ENCODE data around the gene PADI1.

GRCh38 chr1:17258758-17259130 is 53.8 kb downstream of the PADI1 start:
- TF ChIP-seq BCL11B (tag by site-specific recombination; IDR thresholded peaks at IDR 0.05; ENCODE audit: low read depth), result no peak
- no peak for TF ChIP-seq ZNF610 (tag by site-specific recombination; IDR thresholded peaks at IDR 0.05; ENCODE audit: borderline replicate concordance)
- TF ChIP-seq ZFP3 (tag by site-specific recombination; IDR thresholded peaks at IDR 0.05; ENCODE audit: low read depth), result no peak
- no peak for TF ChIP-seq CTCF (tag by site-specific recombination; IDR thresholded peaks at IDR 0.05)
- no peak for TF ChIP-seq TCF7L2 (IDR thresholded peaks at IDR 0.05; ENCODE audit: borderline replicate concordance, low read depth, low read length)
- no peak for TF ChIP-seq SP3 (tag by site-specific recombination; IDR thresholded peaks at IDR 0.05)
- TF ChIP-seq, protein P1, sequence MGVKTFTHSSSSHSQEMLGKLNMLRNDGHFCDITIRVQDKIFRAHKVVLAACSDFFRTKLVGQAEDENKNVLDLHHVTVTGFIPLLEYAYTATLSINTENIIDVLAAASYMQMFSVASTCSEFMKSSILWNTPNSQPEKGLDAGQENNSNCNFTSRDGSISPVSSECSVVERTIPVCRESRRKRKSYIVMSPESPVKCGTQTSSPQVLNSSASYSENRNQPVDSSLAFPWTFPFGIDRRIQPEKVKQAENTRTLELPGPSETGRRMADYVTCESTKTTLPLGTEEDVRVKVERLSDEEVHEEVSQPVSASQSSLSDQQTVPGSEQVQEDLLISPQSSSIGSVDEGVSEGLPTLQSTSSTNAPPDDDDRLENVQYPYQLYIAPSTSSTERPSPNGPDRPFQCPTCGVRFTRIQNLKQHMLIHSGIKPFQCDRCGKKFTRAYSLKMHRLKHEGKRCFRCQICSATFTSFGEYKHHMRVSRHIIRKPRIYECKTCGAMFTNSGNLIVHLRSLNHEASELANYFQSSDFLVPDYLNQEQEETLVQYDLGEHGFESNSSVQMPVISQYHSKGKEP (tag by site-specific recombination; IDR thresholded peaks at IDR 0.05), result no peak
- TF ChIP-seq, protein P2, sequence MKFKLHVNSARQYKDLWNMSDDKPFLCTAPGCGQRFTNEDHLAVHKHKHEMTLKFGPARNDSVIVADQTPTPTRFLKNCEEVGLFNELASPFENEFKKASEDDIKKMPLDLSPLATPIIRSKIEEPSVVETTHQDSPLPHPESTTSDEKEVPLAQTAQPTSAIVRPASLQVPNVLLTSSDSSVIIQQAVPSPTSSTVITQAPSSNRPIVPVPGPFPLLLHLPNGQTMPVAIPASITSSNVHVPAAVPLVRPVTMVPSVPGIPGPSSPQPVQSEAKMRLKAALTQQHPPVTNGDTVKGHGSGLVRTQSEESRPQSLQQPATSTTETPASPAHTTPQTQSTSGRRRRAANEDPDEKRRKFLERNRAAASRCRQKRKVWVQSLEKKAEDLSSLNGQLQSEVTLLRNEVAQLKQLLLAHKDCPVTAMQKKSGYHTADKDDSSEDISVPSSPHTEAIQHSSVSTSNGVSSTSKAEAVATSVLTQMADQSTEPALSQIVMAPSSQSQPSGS (tag by site-specific recombination; IDR thresholded peaks at IDR 0.05; ENCODE audit: low read depth), result no peak
- TF ChIP-seq GFI1B (tag by site-specific recombination; IDR thresholded peaks at IDR 0.05), result no peak
- TF ChIP-seq PRDM4 (tag by site-specific recombination; IDR thresholded peaks at IDR 0.05), result no peak

Measured in HEK293 (cell line).